Activated CD4-positive, alpha-beta T cell treated with anti-CD3 and anti-CD28 coated beads for 24 hours (primary cell): ENCODE measurements around the gene CHRDL2.
"Not testable (repeated sequence)": the region's sequence is repeated elsewhere in the genome, so short reads cannot be mapped to it uniquely, and the experiment has no call there.

Source experiments
- DNase-seq, 2 donors: peaks; one replicate each; pipeline ENCODE4 v3.0.0-alpha.2; 2020; ENCODE audit warnings: low read depth in 2 of 2

CHRDL2 gene

GRCh38 chr11:74670171-74670570 is 61.1 kb downstream of the CHRDL2 start:
- no peak for DNase-seq

GRCh38 chr11:74669211-74670160 is 61.7 kb downstream of the CHRDL2 start:
- no peak for DNase-seq

GRCh38 chr11:74663315-74663714 is 67.9 kb downstream of the CHRDL2 start:
- DNase-seq, result no peak

GRCh38 chr11:74662487-74663103 is 68.6 kb downstream of the CHRDL2 start:
- DNase-seq, result no peak

GRCh38 chr11:74659124-74659523 is 72.1 kb downstream of the CHRDL2 start:
- not testable (repeated sequence) for DNase-seq

- no peak for DNase-seq
Measured at GRCh38 chr11:74654976-74655375, 76.2 kb downstream of the CHRDL2 start.

GRCh38 chr11:74650498-74650897 is 80.7 kb downstream of the CHRDL2 start:
- no peak for DNase-seq

GRCh38 chr11:74648894-74649293 is 82.3 kb downstream of the CHRDL2 start:
- no peak for DNase-seq

GRCh38 chr11:74647831-74648230 is 83.4 kb downstream of the CHRDL2 start:
- no peak for DNase-seq

GRCh38 chr11:74647404-74647803 is 83.8 kb downstream of the CHRDL2 start:
- DNase-seq, result no peak

- DNase-seq, result no peak
Measured at GRCh38 chr11:74646954-74647353, 84.3 kb downstream of the CHRDL2 start.
